Brain microvascular endothelial cell (primary cell): ENCODE data around the gene NTN4.

Experiments
- DNase-seq: peaks from one replicate; pipeline ENCODE4 v3.0.0-alpha.2; 2020
- H3K27ac ChIP-seq: fragments of 250-450 bp; sonication (Bioruptor Pico); 2 replicates; pipeline ENCODE4 v1.5.1; 2020; ENCODE audit warnings: mild to moderate bottlenecking, moderate library complexity
- H3K27me3 ChIP-seq: fragments of 250-450 bp; sonication (Bioruptor Pico); replicated peaks from 2 replicates; pipeline ENCODE4 v1.5.1; 2020; ENCODE audit warnings: mild to moderate bottlenecking
- H3K36me3 ChIP-seq: fragments of 250-450 bp; sonication (Bioruptor Pico); replicated peaks from 2 replicates; pipeline ENCODE4 v1.5.1; 2020; ENCODE audit warnings: mild to moderate bottlenecking
- H3K4me3 ChIP-seq: 2 replicates; pipeline ENCODE4 v1.5.1; 2011; ENCODE audit warnings: low read depth, mild to moderate bottlenecking, control low read depth, low read length, moderate library complexity
- in situ Hi-C: cut with HindIII; loops from 2 replicates; pipeline ENCODE4 v1.10.0; 2017; ENCODE audit warnings: low sequenced_read_pairs, low pct_ligation_motif_present
- TF ChIP-seq, protein P1 (sequence below): IDR thresholded peaks from 2 replicates; pipeline ENCODE4 v1.5.1; 2011; ENCODE audit warnings: low read depth, mild to moderate bottlenecking, moderate library complexity, low read length, control low read depth, inconsistent platforms; ENCODE audit errors: missing control alignments

Gene NTN4

DNA sequence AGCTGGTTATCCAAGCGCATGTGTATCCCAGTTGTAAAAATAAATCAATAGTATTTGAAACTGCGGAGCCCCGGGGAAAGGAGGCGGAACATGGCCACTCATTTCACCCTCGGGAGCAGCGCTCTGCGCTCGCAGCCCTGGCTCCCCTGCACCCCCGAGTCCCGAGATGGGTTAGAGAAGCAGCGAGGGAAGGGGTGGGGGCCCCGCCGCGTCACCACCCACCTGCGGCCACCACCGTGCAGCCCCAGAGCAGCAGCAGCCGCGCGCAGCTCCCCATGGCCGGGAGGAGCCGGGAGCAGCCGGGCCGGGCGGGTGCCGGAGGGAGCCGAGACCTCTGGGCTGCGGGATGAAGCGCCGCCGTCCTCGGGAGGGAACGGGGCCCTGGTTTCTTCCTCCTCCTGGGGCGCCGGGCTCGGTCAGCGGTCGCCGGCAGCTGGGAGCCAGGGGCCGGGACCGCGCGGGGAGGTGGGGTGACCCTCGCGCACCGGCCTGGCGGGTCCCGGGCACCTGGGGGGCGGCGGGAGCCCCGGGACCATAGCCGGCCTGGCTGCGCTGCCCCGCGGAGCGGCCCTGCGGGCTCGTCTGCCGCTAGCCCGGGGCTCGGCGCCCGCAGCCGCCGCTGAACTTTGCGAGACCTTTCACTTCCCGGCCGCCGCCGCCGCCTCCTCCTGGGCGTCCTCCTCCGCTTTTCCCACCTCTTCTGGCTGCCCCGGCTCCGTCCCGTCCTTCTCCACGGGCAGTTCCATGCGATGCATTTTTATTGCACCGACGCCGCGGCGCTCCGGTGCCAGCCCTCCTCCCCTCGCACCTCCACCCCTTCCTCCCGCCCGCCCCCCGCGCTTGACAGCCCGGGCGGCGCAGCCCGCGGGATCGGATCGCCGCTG lies at the start of gene NTN4:
Gene NTN4 (minus strand): TSS at position 732 of the 884 bp plus-strand sequence. CDS start 455 bp downstream, at position 277.
- in situ Hi-C loops, result no loop called here
- TF ChIP-seq, protein P1, sequence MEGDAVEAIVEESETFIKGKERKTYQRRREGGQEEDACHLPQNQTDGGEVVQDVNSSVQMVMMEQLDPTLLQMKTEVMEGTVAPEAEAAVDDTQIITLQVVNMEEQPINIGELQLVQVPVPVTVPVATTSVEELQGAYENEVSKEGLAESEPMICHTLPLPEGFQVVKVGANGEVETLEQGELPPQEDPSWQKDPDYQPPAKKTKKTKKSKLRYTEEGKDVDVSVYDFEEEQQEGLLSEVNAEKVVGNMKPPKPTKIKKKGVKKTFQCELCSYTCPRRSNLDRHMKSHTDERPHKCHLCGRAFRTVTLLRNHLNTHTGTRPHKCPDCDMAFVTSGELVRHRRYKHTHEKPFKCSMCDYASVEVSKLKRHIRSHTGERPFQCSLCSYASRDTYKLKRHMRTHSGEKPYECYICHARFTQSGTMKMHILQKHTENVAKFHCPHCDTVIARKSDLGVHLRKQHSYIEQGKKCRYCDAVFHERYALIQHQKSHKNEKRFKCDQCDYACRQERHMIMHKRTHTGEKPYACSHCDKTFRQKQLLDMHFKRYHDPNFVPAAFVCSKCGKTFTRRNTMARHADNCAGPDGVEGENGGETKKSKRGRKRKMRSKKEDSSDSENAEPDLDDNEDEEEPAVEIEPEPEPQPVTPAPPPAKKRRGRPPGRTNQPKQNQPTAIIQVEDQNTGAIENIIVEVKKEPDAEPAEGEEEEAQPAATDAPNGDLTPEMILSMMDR, result no peak
- peak; percentile 53 for DNase-seq
- peak within 1 kb of the TSS; percentile 75 for H3K4me3 ChIP-seq
- no peaks in the 10 kb centered on the region for H3K27me3 ChIP-seq
- no peaks in the 10 kb centered on the region for H3K36me3 ChIP-seq
- H3K27ac ChIP-seq, result peak within 1 kb of the TSS; percentile 80

GRCh38 chr12:95838125-95838524 lies 47.6 kb upstream of the NTN4 start:
- in situ Hi-C loops, result no loop called here
- no peaks in the 10 kb centered on the region for H3K27me3 ChIP-seq
- no peaks in the 10 kb centered on the region for H3K36me3 ChIP-seq
- TF ChIP-seq, protein P1, result no peak
- DNase-seq, result peak; percentile 61
- no peak overlapping the region for H3K27ac ChIP-seq
- no peak overlapping the region for H3K4me3 ChIP-seq

DNA sequence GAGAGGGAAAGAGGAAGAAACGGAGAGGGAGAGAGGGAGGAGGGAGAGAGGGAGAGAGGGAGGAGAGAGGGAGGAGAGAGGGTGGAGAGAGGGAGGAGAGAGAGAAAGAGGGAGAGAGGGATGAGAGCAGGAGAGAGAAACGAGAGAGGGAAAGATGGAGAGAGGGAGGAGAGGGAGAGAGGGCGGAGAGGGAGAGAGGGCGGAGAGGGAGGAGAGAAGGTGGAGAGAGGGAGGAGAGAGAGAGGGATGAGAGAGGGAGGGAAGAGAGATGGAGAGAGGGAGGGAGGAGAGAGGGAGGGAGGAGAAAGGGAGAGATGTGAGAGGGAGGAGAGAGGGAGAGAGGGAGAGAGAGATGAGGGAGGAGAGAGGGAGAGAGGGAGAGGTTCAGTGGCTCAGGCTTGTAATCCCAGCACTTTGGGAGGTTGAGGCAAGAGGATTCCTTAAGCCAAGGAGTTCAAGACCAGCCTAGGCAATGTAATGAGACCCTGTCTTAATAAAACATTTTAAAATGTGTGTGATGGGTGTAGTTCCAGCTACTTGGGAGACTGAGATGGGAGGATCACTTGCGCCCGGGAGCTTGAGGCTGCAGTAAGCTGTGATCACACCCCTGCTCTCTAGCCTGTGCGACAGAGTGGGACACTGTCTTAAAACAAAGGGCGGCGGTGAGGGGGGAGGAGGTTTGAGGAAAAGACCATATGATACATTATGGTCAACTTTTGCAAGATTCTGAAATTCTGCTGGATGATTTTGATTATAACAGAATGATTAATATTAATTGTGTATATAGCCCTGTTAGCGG lies 46.9 kb upstream of the NTN4 start:
- no peak for DNase-seq
- Histone ChIP-seq H3K4me3 (no peak overlapping the region), H3K27me3 (no peaks in the 10 kb centered on the region), H3K27ac (no peak overlapping the region), H3K36me3 (no peaks in the 10 kb centered on the region)
- TF ChIP-seq, protein P1, result no peak
- in situ Hi-C loops, result no loop called here

- no peak for DNase-seq
- TF ChIP-seq, protein P1, result no peak
- H3K27me3 ChIP-seq, result no peaks in the 10 kb centered on the region
- H3K36me3 ChIP-seq, result no peaks in the 10 kb centered on the region
- in situ Hi-C loops, result no loop called here
- no peak overlapping the region for H3K4me3 ChIP-seq
- H3K27ac ChIP-seq, result no peak overlapping the region
These were observed 46.2 kb upstream of the NTN4 start for GRCh38 chr12:95836630-95837239.

- in situ Hi-C loops, result no loop called here
- peak; percentile 29 for DNase-seq
- Histone ChIP-seq H3K4me3 (no peak overlapping the region), H3K36me3 (no peaks in the 10 kb centered on the region), H3K27ac (no peak overlapping the region), H3K27me3 (no peaks in the 10 kb centered on the region)
- TF ChIP-seq, protein P1, result no peak
These were observed 45.6 kb upstream of the NTN4 start for GRCh38 chr12:95836185-95836609.
